Stimulated activated naive CD8-positive, alpha-beta T cell treated with anti-CD3 and anti-CD28 coated beads, Interleukin-15, amount 100 ng/mL, for 72 hours (primary cell): ENCODE results near the gene FOXO6.

ENCODE experiments used
- ATAC-seq: fragments of 150-1000 bp; cut with Tn5 transposase; 2 replicates; pipeline ENCODE4 v1.10.0; 2021; ENCODE audit warnings: mild to moderate bottlenecking, moderate library complexity
- DNase-seq, 2 donors: peaks; one replicate each; pipeline ENCODE4 v3.0.0; 2021 to 2022
- H3K27ac Mint-ChIP-seq, 2 donors: one replicate each; pipeline ENCODE4 v1.8.0; 2022; ENCODE audit warnings: mild to moderate bottlenecking in 2 of 2, mixed read lengths in 2 of 2, moderate library complexity in 2 of 2
- H3K27me3 Mint-ChIP-seq: one replicate; pipeline ENCODE4 v1.8.0; 2022; ENCODE audit warnings: mixed read lengths
- H3K4me1 Mint-ChIP-seq: one replicate; pipeline ENCODE4 v1.8.0; 2022; ENCODE audit warnings: mild to moderate bottlenecking, mixed read lengths
- H3K4me3 Mint-ChIP-seq, 2 donors: one replicate each; pipeline ENCODE4 v1.8.0; 2022; ENCODE audit warnings: mild to moderate bottlenecking in 2 of 2, mixed read lengths in 2 of 2, moderate library complexity in 1 of 2
- H3K9me3 Mint-ChIP-seq, 2 donors: one replicate each; pipeline ENCODE4 v1.8.0; 2022; ENCODE audit warnings: mixed read lengths in 2 of 2

The FOXO6 gene

DNA sequence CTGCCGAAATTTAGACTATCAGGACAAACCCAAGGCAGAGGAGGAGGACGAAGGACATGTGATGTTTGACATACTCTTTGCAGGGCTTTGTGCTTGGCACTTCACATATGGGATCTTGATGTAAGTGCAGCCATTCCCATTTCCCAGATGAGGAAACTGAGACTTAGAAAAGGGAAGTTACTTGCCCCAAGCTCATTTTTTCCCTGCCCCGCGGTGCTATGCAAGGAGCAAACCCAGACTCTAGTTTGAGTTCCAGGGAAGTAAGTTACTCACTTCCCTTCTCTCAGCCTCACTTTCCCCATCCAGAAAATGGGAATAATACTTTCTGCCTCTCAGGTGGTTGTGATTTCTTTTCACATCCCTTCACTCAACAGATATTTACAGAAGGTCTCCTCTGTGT lies 4.5 kb upstream of the FOXO6 start:
- Mint-ChIP-seq H3K9me3 (no peaks in the 10 kb centered on the region), H3K4me1 (peaks cover 6% of the 10 kb centered on the region), H3K4me3 (no peak overlapping the region), H3K27ac (no peak overlapping the region), H3K27me3 (peaks cover 43% of the 10 kb centered on the region)
- no peak for ATAC-seq
- no peak for DNase-seq

GRCh38 chr1:41357451-41358101 lies 3.7 kb upstream of the FOXO6 start:
- Mint-ChIP-seq H3K27ac (no peak overlapping the region), H3K9me3 (no peaks in the 10 kb centered on the region), H3K27me3 (peaks cover 40% of the 10 kb centered on the region), H3K4me3 (no peak overlapping the region), H3K4me1 (peaks cover 12% of the 10 kb centered on the region)
- ATAC-seq (no peak), DNase-seq (peak in 1 of 2 donors; percentile 8)

GRCh38 chr1:41358131-41359021 lies 2.9 kb upstream of the FOXO6 start:
- Mint-ChIP-seq H3K27me3 (peaks cover 48% of the 10 kb centered on the region), H3K9me3 (no peaks in the 10 kb centered on the region), H3K27ac (no peak overlapping the region), H3K4me3 (no peak overlapping the region), H3K4me1 (peaks cover 19% of the 10 kb centered on the region)
- no peak for DNase-seq
- ATAC-seq: no peak

DNA sequence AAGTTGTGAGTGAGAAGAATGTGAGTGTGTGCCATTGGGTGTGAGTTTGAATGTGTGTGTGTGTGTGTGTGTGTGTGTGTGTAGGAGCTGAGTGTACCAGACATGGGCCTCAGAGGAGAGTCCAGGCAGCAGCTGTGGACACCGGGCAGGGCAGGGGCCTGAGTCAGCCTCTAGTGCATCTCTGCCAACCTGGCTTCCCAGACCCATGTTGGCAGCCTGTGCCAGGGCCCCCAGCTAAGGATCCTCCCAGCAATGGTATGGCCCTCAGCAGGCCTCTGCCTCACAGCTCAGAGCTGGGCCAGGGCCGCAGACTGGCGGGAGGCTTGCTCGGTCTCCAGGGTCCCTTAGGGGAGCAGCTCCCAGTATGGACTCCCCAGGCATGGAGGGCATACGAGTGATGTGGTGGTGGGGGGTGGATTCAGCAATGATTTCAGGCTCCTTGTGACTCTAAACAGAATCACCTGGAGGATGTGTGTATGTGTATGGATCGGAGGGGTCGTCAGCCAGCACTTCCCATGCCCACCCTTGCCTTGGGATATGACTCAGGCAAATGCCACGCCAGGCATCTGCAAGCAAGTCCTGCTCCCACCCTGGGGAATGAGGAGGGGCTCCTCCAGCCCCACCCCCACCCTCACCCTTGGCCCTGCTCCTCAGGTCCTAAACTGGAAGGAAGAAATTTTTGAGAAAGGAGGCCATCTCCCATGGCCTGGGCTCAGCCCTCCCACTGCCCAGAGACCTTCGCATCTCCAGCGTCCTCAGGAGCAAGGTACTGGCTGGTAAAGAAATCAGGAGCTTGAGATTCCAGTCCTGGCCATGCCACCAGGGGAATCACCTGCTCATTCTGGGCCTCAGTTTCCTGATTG lies 1.8 kb upstream of the FOXO6 start:
- ATAC-seq (no peak), DNase-seq (peak in 1 of 2 donors; percentile 8)
- peak overlapping the region in 1 of 2 donors; percentile 49 for H3K27ac Mint-ChIP-seq
- no peaks in the 10 kb centered on the region for H3K9me3 Mint-ChIP-seq
- peaks cover 58% of the 10 kb centered on the region for H3K27me3 Mint-ChIP-seq
- H3K4me3 Mint-ChIP-seq: no peak overlapping the region
- peaks cover 20% of the 10 kb centered on the region for H3K4me1 Mint-ChIP-seq

DNA sequence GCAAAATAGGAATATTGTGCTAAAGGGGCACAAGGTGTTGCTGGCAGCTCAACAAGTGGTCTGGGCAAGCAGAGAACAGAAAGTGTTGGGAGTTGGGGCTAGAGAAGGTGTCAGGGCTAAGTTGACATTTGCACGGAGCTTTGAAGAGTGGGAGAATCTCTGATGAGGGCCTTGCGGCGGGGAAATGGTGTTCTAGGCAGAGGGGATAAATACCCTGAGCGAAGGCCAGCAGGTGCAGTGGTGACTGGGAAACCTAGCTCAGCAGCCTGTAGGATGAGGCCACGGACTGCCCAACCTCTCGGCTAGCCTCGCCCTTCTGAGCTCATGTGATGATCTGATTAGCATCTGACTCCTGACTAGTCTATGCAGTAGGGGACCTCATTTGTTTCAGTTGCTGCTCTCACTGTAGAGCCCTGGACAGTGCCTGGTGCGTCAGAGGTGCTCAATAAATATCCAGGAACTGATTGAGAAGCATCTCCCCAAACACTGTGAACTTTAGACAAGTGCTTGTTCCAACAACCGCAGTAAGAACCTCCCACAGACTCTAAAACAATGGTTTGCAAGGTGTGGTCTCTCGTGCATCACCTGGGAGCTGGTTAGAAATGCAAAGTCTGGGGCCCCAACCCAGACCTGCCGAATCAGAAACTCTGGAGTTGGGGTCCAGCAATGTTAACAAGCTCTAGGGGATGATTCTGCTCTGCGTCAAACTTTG lies 1.0 kb upstream of the FOXO6 start:
- H3K4me3 Mint-ChIP-seq: peak overlapping the region; percentile 53 to 59
- peaks cover 28% of the 10 kb centered on the region for H3K4me1 Mint-ChIP-seq
- DNase-seq (no peak), ATAC-seq (no peak)
- H3K9me3 Mint-ChIP-seq: no peaks in the 10 kb centered on the region
- H3K27ac Mint-ChIP-seq: peak overlapping the region in 1 of 2 donors; percentile 49
- H3K27me3 Mint-ChIP-seq: peaks cover 65% of the 10 kb centered on the region

GRCh38 chr1:41361495-41362356 lies 492 bp downstream of the FOXO6 start:
- ATAC-seq (peak; percentile 29), DNase-seq (peak in 1 of 2 donors; percentile 66)
- no peak overlapping the region for H3K27ac Mint-ChIP-seq
- H3K27me3 Mint-ChIP-seq: peaks cover 67% of the 10 kb centered on the region
- no peaks in the 10 kb centered on the region for H3K9me3 Mint-ChIP-seq
- H3K4me1 Mint-ChIP-seq: peaks cover 39% of the 10 kb centered on the region
- peak overlapping the region; percentile 64 to 75 for H3K4me3 Mint-ChIP-seq

DNA sequence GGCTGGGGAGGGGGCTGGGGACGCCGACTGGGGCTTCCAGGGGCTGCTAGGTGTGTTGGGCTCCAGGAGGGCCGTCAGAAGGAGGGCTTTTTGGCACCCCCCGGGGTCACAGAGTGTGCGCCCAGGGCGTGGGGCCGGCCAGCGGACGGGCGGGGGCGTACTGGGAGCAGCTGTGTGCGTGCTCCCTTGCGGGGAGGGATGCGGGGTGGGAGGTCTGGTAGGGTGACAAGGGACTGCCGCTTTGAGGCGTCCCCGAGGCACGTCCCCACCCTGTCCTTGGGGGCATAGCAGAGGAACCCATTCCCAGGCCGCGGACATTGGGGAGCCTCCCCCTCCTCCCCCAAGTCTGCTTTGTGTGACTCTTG lies 1.1 kb downstream of the FOXO6 start:
- ATAC-seq: no peak
- H3K4me3 Mint-ChIP-seq: peak overlapping the region; percentile 64 to 75
- no peaks in the 10 kb centered on the region for H3K9me3 Mint-ChIP-seq
- peaks cover 45% of the 10 kb centered on the region for H3K4me1 Mint-ChIP-seq
- H3K27me3 Mint-ChIP-seq: peaks cover 67% of the 10 kb centered on the region
- DNase-seq: no peak
- H3K27ac Mint-ChIP-seq: no peak overlapping the region

DNA sequence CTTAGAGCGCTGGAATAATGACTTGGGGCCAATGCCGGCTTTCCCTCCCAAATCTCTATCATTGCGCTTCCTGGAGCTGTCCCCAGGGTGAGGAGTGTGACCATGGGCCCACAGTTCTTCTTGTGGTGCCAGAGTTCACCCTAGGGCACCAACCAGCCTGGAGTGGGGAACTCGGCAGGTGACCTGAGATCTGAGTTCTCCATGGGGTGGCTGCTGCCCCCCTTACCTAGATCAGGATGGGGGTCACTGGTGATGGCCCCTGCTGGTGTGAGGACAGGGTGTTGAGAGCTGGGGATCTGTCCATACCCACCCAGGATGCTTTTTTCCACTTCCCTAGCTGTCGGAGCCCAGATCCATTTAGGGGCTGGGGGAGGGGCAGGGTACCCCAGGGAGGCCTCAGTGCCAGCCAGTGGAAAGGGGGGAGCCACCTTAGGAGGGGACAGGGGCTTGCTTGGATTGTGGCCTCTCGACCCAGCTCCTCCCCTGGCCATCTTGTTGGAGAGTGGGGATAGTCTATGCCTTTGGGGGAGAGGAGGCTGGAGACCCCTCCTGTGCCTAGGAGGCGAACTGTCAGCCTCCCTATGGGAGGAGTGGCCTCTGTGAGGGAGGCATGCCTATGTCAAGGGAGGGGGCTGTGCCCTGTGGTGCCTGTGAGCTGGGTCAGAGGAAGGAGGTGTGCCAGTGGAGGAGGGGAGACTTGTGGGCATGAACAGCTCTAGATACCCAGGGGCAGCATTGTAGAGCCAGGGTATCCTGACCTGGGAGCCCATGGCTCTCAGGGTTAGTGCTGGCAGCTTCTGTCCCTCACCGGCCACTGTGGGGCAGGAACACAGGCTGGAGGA lies 1.7 kb downstream of the FOXO6 start:
- ATAC-seq (no peak), DNase-seq (no peak)
- Mint-ChIP-seq H3K27me3 (peaks cover 66% of the 10 kb centered on the region), H3K4me3 (peak overlapping the region; percentile 26 to 75), H3K4me1 (peaks cover 50% of the 10 kb centered on the region), H3K27ac (no peak overlapping the region), H3K9me3 (no peaks in the 10 kb centered on the region)

- Mint-ChIP-seq H3K9me3 (no peaks in the 10 kb centered on the region), H3K4me3 (no peak overlapping the region), H3K4me1 (peaks cover 50% of the 10 kb centered on the region), H3K27ac (no peak overlapping the region), H3K27me3 (peaks cover 59% of the 10 kb centered on the region)
- no peak for DNase-seq
- no peak for ATAC-seq
These were observed 2.5 kb downstream of the FOXO6 start for GRCh38 chr1:41363591-41364320.

DNA sequence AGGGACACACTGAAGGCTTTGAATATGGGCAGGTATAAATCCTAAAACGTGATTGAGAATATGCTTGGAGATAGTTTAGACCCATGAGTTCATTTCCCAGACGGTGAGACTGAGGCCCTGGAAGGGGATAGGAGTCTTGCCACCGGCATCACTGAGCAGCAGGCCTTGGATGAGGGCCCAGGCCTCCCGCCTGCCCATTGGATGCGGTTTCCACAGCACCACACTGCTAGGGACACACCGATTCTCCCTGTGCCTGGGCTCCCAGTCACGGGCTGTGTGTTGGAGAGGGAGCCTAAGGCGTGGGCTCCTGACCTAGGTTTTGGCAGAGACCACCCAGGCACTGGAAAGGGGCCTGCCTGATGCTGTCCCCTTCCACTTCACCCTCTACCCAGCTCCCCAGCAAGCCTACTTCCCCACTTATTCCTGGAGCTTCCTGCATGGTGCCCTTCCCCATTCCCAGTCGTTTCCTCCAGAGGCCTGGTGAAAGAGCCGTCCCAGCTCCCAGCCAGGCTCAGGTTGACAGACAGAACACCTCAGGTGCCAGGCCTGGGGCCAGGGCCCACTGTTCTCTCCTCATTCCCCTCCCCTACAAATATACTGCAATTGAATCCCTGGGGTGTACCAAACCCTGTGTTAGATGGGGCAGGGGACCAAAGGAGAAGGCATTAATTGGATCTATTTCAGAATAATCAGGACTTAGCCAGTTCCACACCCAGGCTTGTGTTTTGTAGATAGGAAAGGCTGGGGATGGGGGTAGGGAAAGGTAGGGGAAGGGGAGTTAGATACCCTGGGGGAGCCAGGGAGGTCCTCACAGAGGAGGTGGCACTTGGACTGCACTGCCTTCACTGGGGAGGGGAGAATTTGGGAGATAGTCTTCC lies 3.4 kb downstream of the FOXO6 start:
- Mint-ChIP-seq H3K9me3 (no peaks in the 10 kb centered on the region), H3K27me3 (peaks cover 59% of the 10 kb centered on the region), H3K4me3 (peak overlapping the region in 1 of 2 donors; percentile 5), H3K4me1 (peaks cover 50% of the 10 kb centered on the region), H3K27ac (no peak overlapping the region)
- ATAC-seq (no peak), DNase-seq (no peak)

GRCh38 chr1:41365320-41365633 lies 4.0 kb downstream of the FOXO6 start:
- H3K27me3 Mint-ChIP-seq: peaks cover 57% of the 10 kb centered on the region
- DNase-seq: no peak
- peak overlapping the region; percentile 5 to 76 for H3K4me3 Mint-ChIP-seq
- no peak overlapping the region for H3K27ac Mint-ChIP-seq
- ATAC-seq: no peak
- H3K9me3 Mint-ChIP-seq: no peaks in the 10 kb centered on the region
- peaks cover 50% of the 10 kb centered on the region for H3K4me1 Mint-ChIP-seq

DNA sequence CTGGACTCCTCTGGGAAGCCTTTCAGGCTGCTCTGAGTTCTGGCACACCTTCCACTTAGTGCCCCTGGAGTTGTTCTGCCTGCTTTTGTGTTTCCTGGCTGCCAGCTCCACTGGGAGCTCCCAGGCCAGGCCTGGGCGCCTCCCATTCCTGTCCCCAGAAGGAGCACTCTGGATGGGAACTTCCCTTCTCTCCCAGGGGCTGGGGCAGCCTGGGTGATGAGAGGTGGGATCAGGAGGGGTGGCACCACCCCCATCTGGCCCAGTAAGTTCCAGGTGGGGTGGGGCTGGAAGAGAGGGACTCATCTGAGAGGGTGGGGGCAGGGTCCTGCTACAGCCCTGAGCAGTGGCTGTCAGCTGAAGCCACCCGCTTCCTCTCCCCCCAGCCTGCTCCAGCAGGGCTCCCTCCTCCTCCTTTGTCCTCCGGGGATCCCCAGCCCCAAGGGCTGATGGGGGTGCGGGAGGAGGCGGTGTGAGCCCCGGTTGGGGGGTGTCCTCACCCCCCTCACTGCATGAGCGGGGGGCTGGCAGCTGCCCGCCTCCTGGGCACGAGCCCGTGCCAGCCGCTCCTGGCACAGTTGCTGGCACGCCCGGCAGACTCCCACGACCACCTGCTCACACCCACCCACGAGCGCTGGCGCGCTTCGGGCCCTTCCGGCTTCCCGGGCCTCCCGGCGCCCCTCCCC lies 4.7 kb downstream of the FOXO6 start:
- peak; percentile 45 for ATAC-seq
- H3K27me3 Mint-ChIP-seq: peaks cover 57% of the 10 kb centered on the region
- peaks cover 50% of the 10 kb centered on the region for H3K4me1 Mint-ChIP-seq
- no peaks in the 10 kb centered on the region for H3K9me3 Mint-ChIP-seq
- H3K4me3 Mint-ChIP-seq: peak overlapping the region; percentile 61 to 76
- H3K27ac Mint-ChIP-seq: peak overlapping the region in 1 of 2 donors; percentile 54
- peak in 1 of 2 donors; percentile 55 for DNase-seq
